Mucosa of stomach (tissue), 1 donor: ENCODE measurements around the gene TRABD2B.

Source experiments
- H3K27me3 ChIP-seq: one replicate; pipeline ENCODE4 v1.7.0; 2013; ENCODE audit warnings: mild to moderate bottlenecking, low read length; ENCODE audit not compliant: control insufficient read depth, insufficient read depth
- H3K36me3 ChIP-seq: one replicate; pipeline ENCODE4 v1.7.0; 2013; ENCODE audit warnings: low read length; ENCODE audit not compliant: control insufficient read depth, insufficient read depth
- H3K4me1 ChIP-seq: one replicate; pipeline ENCODE4 v1.7.0; 2013; ENCODE audit warnings: mild to moderate bottlenecking, low read length; ENCODE audit not compliant: control insufficient read depth, insufficient read depth
- H3K4me3 ChIP-seq: one replicate; pipeline ENCODE4 v1.7.0; 2013; ENCODE audit warnings: low read length
- H3K9ac ChIP-seq: one replicate; pipeline ENCODE4 v1.7.0; 2013; ENCODE audit warnings: mild to moderate bottlenecking, low read length, moderate library complexity
- H3K9me3 ChIP-seq: one replicate; pipeline ENCODE4 v1.7.0; 2013; ENCODE audit warnings: mild to moderate bottlenecking, low read length, moderate library complexity; ENCODE audit not compliant: control insufficient read depth
- donor health status: Pancreatic carcinoma.

TRABD2B gene

GRCh38 chr1:47985018-47985417, 12.2 kb downstream of the TRABD2B start:
- Histone ChIP-seq H3K4me1 (no peaks in the 10 kb centered on the region), H3K4me3 (no peak overlapping the region), H3K36me3 (no peaks in the 10 kb centered on the region), H3K9me3 (no peaks in the 10 kb centered on the region), H3K27me3 (no peaks in the 10 kb centered on the region), H3K9ac (no peak overlapping the region)

GRCh38 chr1:47984175-47984789, 12.9 kb downstream of the TRABD2B start:
- Histone ChIP-seq H3K36me3 (no peaks in the 10 kb centered on the region), H3K4me3 (no peak overlapping the region), H3K4me1 (no peaks in the 10 kb centered on the region), H3K27me3 (no peaks in the 10 kb centered on the region), H3K9ac (no peak overlapping the region), H3K9me3 (no peaks in the 10 kb centered on the region)

GRCh38 chr1:47983691-47984090, 13.5 kb downstream of the TRABD2B start:
- no peak overlapping the region for H3K9ac ChIP-seq
- H3K27me3 ChIP-seq: no peaks in the 10 kb centered on the region
- no peaks in the 10 kb centered on the region for H3K4me1 ChIP-seq
- no peaks in the 10 kb centered on the region for H3K9me3 ChIP-seq
- no peak overlapping the region for H3K4me3 ChIP-seq
- no peaks in the 10 kb centered on the region for H3K36me3 ChIP-seq

- H3K27me3 ChIP-seq: no peaks in the 10 kb centered on the region
- no peaks in the 10 kb centered on the region for H3K4me1 ChIP-seq
- H3K36me3 ChIP-seq: no peaks in the 10 kb centered on the region
- H3K9me3 ChIP-seq: no peaks in the 10 kb centered on the region
- H3K9ac ChIP-seq: no peak overlapping the region
- no peak overlapping the region for H3K4me3 ChIP-seq
Observed at GRCh38 chr1:47981667-47982350, 15.4 kb downstream of the TRABD2B start.

- Histone ChIP-seq H3K4me3 (no peak overlapping the region), H3K36me3 (no peaks in the 10 kb centered on the region), H3K4me1 (no peaks in the 10 kb centered on the region), H3K9me3 (no peaks in the 10 kb centered on the region), H3K9ac (no peak overlapping the region), H3K27me3 (no peaks in the 10 kb centered on the region)
Observed at GRCh38 chr1:47980501-47980900, 16.7 kb downstream of the TRABD2B start.

- no peaks in the 10 kb centered on the region for H3K9me3 ChIP-seq
- H3K4me1 ChIP-seq: no peaks in the 10 kb centered on the region
- no peak overlapping the region for H3K9ac ChIP-seq
- no peak overlapping the region for H3K4me3 ChIP-seq
- no peaks in the 10 kb centered on the region for H3K36me3 ChIP-seq
- no peaks in the 10 kb centered on the region for H3K27me3 ChIP-seq
Observed at GRCh38 chr1:47979724-47980123, 17.5 kb downstream of the TRABD2B start.

- Histone ChIP-seq H3K27me3 (no peaks in the 10 kb centered on the region), H3K9ac (no peak overlapping the region), H3K9me3 (no peaks in the 10 kb centered on the region), H3K4me3 (no peak overlapping the region), H3K36me3 (no peaks in the 10 kb centered on the region), H3K4me1 (no peaks in the 10 kb centered on the region)
Observed at GRCh38 chr1:47978486-47978885, 18.7 kb downstream of the TRABD2B start.

- peaks cover under 1% of the 10 kb centered on the region for H3K4me1 ChIP-seq
- H3K9me3 ChIP-seq: no peaks in the 10 kb centered on the region
- H3K4me3 ChIP-seq: no peak overlapping the region
- H3K36me3 ChIP-seq: no peaks in the 10 kb centered on the region
- H3K27me3 ChIP-seq: no peaks in the 10 kb centered on the region
- H3K9ac ChIP-seq: no peak overlapping the region
Observed at GRCh38 chr1:47976728-47977127, 20.5 kb downstream of the TRABD2B start.

GRCh38 chr1:47976267-47976666, 20.9 kb downstream of the TRABD2B start:
- Histone ChIP-seq H3K36me3 (no peaks in the 10 kb centered on the region), H3K9me3 (no peaks in the 10 kb centered on the region), H3K4me3 (no peak overlapping the region), H3K27me3 (no peaks in the 10 kb centered on the region), H3K9ac (no peak overlapping the region), H3K4me1 (peaks cover 5% of the 10 kb centered on the region)

- H3K4me1 ChIP-seq: peaks cover 13% of the 10 kb centered on the region
Observed at GRCh38 chr1:47975302-47975921, 21.8 kb downstream of the TRABD2B start.

GRCh38 chr1:47972864-47973432, 24.2 kb downstream of the TRABD2B start:
- Histone ChIP-seq H3K36me3 (no peaks in the 10 kb centered on the region), H3K9me3 (no peaks in the 10 kb centered on the region), H3K9ac (no peak overlapping the region), H3K27me3 (no peaks in the 10 kb centered on the region), H3K4me1 (peaks cover 13% of the 10 kb centered on the region), H3K4me3 (no peak overlapping the region)

More at GRCh38 chr1:47975302-47975921, 21.8 kb downstream of the TRABD2B start:
- H3K9ac ChIP-seq: no peak overlapping the region
- no peaks in the 10 kb centered on the region for H3K36me3 ChIP-seq
- no peaks in the 10 kb centered on the region for H3K27me3 ChIP-seq
- no peak overlapping the region for H3K4me3 ChIP-seq
- no peaks in the 10 kb centered on the region for H3K9me3 ChIP-seq
